Stimulated activated CD4-positive, alpha-beta T cell treated with anti-CD3 and anti-CD28 coated beads, Interleukin-15, amount 100 ng/mL, for 1 hour (primary cell): Measurements from ENCODE around the gene APP.

Experiments used
- DNase-seq, 2 donors: peaks; one replicate each; pipeline ENCODE4 v3.0.0-alpha.2; 2020; ENCODE audit warnings: low read depth in 1 of 2, low spot score in 1 of 2

APP gene

DNA sequence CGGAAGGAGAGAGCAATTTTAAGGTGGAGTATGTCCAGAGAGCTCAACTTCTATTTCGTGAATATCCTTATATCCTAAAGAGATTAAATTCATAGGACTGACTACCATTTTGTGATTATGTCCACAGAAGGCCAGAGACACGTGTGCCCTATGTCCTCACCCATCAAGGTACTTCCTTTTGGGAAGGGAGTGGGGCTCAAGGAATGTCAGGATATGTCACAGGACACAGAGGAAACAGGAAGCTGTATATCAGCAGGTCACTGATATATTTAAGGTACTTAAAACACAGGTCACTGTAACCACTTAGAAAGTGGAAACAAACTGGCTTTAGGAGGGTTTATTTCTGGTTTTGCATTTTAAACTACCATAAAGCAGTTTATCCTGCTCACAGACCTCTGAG, 184.6 kb downstream of the APP start:
- no peak for DNase-seq

DNA sequence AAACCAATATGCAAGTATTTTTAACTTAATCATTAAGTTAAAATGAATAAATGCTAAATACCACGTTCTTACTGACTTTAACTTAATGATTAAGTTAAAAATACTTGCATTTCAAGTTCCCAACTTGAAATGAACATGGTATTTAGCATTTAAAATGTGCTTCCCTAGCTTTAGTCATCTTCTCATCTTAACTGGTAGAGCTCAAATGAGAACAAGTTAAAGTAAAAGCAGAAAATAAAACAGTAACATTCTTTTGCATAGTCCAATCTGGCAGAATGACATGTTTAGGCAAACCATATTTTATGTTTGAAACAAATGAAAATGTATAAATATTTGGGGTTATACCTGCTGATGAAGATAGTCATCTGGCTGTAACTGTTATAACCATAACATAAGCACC, 186.0 kb downstream of the APP start:
- DNase-seq = no peak

DNA sequence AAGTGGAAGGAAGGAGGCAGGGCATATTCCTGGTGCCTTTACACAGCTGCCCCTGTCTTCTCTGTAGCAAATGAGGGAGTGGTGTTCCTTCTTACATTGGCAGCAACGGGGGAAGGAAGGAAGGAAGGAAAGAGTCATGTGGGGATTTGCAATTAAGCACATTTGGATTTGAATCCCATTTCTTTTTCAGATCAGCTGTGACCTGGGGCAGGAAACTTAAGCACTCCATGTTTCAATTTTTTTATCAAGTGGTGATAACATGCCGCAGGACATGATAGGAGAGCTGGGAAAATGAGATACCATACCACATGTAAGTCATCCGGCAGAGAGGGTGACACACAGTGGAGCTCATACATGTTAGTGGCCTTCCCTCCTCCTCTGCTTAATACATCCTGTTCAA, 186.8 kb downstream of the APP start:
- no peak for DNase-seq

DNA sequence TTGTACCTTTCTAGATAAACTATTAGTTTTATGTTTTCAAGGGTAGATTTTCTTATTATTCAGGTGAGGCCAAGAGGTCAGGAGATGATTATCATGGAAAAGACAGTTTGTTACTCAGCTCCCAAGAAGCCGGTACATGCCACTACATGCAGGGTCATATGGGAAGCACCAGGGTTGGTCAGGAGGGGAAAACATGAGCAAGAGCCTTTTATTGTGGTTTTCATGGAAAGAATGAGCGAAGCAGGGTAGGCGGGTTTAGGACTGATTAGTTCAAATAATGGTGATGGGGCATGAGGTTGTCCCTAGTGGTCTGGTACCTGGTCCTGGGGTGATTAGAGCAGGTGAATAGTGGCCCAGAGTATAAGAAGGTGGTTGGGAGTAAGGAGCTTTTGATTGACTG, 189.9 kb downstream of the APP start:
- DNase-seq = no peak

DNA sequence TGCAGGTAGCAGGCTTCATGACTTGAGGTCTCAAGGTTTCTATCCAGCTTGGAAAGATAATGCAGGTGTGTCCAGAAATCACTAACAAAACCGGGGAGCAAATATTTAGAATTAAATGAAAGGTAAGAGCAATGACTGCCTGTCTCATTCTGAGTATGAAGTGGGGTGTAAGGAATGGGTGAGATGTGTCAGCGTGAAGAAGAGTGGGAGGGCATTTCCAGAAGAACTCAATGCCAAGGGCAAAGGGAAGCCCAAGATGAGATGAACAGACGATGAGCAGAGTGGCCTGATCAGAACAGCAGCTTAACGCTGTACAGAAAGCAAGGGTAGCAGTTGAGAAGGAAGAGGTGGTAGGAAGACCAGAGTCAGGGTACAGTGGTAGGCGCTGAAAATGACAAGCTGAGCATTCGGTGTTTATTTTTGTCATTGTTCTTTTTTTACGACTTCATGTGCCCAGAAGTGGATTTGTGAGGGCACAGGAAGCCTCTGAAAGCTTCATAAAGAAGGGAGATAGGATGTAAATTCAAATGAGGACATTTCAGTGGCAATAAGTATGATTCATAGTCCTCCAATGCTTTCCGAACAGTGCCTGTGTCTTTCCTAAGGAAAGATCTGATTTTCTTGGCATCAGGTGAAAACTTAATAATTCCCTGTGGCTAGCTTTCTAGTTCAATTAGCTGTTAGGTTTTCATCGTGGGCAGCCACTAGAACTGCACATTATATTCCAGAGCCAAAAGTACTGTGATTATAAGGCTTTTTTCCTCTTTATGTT, 190.5 kb downstream of the APP start:
- DNase-seq = no peak

DNA sequence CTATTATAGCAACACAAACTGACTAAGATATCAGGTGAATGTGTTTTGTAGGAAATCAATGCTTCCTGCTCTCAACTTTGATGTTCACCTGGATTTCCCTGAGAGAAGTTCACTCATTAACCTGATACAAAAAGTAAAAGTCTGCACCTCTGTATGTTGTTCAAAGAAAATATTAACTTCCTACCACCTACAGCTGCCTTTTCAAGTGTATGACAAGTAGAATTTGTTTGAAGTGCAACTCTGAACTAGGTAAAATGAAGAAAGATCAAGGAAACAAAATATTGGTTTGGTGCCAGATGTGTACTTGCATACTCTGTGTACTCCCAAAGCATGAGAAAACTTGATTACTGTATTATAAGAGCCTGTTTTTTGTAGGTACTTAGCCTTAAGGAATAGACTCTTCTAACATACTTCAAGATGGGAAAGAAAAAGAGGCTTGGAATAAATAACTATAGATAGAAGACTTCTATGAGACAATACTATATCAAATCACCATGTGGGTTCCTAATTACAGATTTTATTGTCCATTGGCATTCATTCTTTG, 193.4 kb downstream of the APP start:
- no peak for DNase-seq

DNA sequence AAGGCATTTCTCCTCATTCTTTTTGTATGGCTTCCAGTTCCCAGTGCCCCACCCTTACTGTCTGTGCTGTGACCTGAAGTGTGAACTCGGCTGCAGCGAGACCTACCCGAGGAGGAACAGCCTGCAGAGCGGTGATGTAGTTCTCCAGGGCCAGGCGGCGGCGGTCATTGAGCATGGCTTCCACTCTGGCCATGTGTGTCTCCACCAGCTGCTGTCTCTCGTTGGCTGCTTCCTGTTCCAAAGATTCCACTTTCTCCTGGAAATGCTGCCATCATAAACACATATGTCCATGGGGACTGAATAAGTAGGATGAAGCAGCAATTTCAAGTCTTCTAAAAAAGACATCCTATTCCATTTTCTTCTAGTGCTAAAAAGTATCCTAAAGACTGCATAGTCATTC, 195.6 kb downstream of the APP start:
- DNase-seq = no peak

DNA sequence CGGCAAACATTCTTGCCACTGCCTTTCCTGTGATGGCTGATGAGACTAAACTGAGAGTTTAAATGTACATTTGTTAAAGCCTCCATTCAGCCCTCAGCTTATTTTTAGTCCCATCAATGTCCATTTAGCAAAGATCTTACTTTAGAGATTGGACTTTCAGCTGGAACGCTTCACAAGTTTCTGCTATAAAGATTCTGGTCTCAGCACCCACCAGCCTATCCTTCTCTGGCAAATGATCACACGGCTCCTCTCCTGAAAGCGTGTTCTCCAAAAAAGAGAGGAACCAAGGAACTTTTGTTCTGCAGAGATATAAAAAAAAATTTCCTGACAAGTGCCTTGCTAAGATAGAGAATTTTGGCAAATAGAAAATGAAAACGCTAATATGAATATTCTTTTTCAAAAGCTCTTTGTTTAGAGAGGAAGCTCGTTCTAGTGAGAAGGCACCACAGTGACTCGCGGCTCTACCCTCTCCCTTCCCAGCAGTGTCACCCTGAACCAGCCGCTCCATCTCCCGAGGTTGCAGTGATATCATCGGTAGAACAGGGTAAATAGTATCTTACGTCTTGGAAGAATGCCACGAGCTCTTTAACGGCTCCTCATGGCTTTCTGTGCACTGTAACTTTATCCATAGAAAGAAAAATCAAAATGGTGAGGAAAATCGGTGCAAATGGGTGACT, 200.2 kb downstream of the APP start:
- no peak for DNase-seq

DNA sequence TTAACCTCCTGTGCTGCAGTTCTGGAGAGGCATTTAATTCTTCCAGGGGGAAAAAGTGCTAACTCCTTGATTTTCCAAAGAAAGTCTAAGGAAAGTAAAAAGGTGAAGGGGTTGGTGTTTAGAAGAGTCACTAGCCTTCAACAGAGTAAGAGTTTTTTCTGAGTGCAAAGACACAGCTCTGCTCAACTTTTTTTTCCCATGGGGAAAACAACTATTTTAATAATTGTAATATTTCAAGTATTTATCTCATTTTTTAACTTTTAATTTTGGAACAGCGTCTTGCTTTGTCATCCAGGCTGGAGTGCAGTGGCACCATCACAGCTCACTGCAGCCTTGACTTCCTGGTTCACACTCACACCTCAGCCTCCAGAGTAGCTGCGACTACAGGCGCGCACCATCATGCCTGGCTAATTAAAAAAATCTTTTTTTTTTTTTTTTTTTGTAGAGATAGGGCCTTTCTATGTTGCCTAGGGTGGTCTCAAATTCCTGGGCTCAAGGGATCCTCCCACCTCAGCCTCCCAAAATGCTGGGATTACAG, 202.6 kb downstream of the APP start:
- DNase-seq = no peak

DNA sequence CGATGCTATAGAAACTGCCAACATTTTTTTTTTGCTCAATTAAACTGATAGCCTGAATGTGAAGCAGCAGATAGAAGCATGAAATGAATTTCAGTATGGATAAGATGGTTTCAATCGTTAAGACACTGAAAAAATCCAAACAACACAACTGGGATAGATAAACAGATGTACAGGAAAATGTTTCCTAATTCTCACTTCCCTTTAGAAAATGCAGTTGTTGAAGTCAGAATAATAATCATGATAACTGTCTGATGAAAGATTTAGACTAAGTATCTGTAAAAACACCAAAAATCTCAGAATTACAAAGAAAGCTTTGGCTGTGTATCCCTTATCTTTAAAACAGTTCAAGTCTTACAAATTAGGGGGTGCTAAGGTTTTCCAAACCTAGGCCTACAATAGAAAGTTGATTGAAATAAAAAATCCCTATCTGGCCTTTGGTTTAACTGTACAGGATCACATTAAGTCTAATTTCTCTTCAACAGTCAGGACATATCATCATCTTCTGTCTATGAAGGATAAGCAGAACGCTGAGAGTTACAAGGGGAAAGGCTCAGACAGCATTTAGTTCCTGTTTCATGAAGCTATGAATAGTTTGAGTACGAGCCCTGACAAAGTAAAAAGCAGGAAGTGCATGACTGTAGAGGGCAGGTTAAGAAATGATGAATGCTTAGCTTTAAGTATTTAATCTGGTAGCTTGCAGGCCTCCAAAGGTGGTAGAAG, 203.2 kb downstream of the APP start:
- DNase-seq = no peak

DNA sequence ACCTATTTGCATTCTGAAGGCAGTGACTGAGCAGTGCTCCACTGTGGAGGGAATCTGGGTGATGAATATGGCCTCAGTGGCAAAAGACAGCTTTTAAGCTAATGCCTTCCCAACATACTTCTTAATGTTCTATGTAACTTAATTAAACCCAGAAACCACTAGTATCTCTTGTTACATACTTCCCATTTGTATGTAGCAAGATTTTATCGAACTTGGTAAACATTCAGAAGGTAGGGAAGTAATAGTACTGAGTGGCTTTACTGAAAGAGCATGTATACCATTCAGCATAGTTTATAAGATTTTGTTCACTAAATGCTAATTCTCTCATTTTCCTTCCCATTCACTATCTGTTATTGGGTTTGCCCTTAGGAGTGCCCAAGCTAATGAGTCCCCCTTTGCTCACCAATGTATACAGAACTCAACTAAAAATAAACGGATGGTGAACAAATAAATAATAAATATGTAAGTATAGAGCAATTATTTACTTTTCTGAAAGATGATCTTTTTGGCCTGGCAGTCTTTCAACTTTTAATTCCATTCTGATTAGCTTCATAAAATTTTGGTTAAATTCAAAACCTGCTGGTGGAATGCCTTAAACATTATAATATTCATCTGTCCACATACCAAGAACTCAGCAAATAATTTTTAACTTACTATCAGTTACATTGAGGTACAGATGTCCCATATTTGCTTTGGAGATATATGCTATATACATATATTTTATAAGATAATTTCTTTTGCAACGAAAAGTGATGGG, 204.4 kb downstream of the APP start:
- DNase-seq = no peak

DNA sequence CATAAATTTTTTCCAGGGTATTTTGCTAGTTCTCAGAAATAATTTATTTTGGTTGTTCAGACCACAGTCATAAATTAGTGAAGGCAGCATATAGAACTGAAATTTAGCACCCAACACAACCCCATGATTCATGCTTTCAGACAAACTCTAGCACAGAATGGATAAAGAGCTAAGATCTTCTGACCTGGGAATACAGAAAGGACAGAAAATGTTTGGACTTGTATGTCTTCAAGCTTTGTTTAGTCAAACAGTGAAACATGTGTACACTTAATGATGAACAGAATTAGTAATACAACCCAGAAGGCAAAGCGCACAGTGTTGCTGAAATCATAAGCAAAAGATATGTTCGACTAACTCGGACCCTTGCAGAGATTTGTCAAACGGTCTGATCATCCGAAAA, 205.6 kb downstream of the APP start:
- DNase-seq = no peak

DNA sequence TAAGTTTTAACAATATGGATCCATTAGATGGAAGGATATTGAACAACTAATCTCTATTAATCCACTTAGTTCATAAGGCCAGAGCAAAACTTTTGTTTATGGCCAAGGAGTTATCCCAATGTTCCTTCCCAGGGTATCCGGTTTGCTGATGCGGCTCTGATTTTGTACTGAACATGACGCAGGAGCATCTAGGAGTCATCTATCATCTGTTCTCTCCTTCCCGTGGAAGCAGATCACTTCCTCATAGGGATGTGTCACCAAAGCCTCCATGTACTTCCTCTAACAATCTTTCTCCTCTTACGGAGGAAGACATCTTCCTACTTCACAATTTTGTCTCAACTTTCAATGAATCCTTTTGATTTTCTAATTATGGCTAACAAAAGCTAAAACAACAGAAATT, 206.6 kb downstream of the APP start:
- no peak for DNase-seq

DNA sequence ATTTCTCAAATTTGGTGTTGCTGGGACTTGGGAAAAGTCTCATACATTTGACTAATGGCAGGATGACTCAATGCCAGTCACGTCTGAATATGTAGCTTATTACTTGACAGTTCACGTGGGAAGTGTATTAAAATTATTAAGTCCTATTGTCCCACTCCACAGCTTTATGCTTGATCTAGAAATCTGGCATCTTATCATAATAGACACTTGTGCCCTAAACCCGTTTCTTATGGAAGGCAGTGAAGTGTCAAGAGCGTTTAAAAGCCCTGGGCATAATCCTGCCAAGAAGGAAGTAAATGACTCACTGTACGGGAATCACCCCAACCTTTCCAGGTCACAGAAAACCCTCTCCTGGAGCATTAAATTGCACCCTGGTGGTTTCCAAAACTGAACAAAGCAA, 207.4 kb downstream of the APP start:
- no peak for DNase-seq

DNA sequence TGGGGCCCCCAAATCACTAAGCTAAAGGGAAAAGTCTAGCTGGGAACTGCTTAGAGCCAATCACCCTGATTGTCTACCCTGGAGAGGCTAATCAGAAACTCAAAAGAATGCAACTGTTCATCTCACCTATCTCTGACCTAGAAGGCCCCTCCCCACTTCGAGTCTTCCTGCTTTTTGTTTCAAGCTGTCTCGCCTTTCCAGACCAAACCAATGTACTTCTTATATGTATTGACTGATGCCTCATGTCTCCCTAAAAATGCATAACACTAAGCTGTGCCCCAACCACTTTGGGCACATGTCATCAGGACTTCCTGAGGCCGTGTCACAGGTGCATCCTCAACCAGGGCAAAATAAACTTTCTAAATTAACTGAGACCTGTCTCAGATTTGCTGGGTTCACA, 209.5 kb downstream of the APP start:
- DNase-seq = no peak

DNA sequence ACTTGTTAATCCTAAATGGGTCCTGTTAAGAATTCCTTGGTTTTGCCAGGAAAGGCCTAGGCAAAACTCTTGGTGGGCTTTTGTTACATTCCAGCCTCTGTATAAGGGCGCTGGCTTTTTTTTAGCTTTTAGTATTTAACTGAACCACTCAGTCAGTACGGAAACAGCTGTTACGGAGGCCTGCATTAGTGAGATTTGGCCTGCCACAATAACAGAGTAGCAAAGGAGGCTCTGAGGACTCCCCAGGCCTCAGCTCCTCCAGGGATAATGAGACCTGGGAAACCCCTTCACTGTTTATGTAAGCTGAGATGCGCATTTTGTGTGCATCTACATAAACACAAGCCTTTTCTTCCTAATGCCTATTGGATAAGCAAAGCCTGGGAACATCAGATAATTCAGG, 210.2 kb downstream of the APP start:
- DNase-seq = no peak

DNA sequence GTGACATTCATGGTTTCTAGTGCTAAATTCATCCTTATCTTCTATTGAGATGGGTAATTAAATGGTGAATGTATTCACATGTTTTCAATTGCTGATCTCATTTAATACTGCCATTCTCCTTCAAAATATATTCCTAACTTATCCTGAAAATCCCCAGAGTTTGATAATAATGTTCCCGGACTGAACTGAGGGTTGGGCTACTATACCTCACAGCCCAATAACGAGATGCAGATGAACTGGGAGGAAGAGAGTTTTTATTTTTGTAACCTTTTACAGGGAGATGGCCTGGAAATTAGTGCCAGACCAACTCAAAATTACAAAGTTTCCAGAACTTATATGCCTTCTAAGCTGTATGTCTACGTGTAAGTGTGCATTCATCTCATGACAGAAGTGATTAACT, 210.8 kb downstream of the APP start:
- no peak for DNase-seq

DNA sequence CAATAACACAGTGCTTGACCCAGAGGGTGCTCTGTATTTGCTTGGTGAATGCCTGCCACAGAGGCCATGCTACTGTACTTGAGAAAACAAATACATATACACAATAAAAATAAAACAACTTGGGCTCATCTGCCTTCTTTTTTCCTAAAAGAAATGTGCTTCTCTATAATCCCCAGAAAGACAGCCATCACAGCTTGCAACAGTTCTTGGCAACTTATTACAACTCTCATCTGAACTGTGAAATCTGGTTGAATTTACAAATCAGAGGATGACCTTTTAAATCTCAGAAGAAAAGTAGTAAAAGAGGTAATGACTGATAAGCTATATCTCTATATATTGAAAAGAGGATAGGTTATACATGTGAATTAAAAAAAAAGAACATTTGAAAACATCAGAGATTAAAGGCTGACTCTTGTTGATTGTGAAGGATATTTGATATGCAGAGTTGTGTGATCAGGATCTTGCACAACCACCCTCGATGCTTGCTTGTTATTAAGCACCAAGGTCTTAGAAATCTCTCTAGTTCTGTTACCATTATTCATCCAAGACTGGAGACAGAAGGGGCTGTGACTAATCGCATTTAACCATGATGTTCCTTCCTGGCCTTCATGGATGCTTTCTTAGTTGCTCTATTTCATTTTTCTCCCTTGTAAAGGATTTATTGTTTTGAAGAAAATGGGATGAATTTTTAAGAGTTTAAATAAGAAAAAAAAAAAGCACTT, 213.4 kb downstream of the APP start:
- no peak for DNase-seq

DNA sequence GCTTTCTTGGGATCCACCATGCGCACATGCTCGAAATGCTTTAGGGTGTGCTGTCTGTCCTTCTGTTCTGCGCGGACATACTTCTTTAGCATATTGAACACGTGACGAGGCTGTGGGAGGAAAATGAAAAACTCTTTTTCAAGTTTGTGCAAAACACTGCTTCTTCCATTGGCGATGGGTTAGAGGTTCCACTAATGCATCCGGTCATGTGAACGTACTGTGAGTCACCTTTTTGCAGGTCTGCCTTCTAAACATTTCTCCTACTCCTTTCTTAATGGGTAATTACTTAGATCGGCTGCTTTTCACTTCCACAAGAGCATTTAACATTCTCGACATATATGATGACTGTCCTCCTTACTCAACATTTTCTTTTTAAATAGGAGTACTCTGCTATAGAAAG, 214.9 kb downstream of the APP start:
- no peak for DNase-seq

DNA sequence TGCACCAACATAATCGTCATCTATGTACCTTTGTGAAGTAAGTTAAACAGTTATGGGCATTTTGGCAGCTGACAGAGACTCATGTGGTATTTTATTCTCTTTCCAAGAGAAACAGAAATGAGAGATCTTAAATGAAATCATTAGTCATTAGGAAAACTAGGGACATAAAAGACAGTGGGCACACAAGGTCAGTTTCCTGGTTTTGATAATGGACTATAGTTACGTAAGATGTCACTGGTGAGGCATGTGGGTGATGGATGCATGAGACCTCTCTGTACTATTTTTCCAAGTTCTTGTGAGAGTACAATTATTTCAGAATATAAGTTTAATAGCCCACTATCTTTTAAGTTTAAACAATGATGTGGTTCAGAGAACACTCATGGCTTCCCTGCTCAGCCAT, 216.9 kb downstream of the APP start:
- no peak for DNase-seq
